ENCODE results near the gene CD46.
"Not testable (repeated sequence)": the region's sequence is repeated elsewhere in the genome, so short reads cannot be mapped to it uniquely, and the experiment has no call there.

CD46 gene

DNA sequence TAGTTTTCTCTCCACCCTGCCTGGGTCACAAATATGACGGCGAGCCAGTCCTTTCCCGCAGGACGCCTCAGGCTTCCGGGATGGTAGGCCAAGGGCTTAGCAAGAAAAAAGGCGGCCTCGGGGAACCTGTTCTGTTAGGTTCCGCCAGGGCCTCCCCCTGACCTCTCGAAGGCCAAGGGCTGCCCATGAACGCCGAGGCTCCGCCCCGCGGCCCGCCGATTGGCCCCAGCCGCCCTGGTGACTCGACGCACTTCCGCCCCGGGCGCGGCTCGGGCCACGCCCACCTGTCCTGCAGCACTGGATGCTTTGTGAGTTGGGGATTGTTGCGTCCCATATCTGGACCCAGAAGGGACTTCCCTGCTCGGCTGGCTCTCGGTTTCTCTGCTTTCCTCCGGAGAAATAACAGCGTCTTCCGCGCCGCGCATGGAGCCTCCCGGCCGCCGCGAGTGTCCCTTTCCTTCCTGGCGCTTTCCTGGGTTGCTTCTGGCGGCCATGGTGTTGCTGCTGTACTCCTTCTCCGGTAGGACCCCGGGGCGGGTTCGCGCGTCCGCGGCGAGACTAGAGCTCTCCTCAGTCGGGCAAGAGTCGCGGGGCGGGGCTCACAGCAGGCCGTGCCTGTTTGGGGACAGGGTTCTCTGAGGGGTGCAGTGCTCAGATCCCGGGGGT lies at the start of gene CD46:
CD46 (plus strand) TSS at position 265 of the 666 bp plus-strand sequence; CDS start at position 424, 159 bp downstream.
- DNase-seq: peak; percentile 90 to 93

DNA sequence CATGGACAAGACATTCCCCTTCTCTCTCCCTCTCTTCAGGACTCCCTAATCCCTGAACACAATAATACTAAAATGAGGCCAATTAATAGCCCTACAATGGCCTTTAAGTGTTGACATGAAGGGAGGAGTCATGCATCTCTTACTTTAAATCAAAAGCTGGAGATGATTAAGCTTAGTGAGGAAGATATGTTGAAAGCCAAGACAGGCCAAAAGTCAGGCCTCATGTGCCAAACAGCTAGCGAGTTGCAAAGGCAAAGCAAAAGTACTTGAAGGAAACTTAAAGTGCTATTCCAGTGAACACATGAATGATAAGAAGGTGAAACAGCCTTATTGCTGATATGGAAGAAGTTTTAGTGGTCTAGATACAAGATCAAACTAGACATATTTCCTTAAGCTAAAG lies 49.5 kb upstream of the CD46 start:
- DNase-seq: no peak

DNA sequence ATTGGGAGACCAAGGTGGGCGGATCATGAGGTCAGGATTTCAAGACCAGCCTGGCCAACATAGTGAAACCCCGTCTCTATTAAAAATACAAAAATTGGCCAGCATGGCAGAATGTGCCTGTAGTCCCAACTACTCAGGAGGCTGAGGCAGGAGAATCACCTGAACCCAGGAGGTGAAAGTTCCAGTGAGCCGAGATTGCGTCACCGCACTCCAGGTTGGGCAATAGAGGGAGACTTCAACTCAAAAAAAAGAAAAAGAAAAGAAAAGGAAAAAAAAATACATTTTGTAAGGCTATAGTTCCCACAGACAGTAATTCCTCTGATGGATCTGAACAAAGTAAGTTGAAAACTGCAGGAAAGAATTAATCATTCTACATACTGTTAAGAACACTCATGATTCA lies 48.1 kb upstream of the CD46 start:
- DNase-seq: no peak

DNA sequence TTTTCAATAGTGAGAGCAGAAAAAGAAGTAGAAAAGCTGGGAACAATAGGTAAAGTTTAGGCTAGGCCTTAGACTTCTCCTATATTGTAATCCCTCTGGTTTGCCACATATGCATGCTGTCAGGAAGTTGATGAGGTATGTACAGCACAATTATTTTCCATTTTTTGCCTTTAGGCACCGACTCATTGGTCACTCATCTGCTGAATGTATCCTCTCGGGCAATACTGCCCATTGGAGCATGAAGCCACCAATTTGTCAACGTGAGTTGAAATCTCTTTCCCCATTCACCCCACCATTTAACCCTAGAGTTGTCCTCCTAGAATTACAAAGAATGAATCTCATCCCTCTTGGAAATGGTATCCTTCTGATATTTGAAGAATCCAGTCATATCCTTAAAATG lies 43.9 kb upstream of the CD46 start:
- DNase-seq: not testable (repeated sequence)

DNA sequence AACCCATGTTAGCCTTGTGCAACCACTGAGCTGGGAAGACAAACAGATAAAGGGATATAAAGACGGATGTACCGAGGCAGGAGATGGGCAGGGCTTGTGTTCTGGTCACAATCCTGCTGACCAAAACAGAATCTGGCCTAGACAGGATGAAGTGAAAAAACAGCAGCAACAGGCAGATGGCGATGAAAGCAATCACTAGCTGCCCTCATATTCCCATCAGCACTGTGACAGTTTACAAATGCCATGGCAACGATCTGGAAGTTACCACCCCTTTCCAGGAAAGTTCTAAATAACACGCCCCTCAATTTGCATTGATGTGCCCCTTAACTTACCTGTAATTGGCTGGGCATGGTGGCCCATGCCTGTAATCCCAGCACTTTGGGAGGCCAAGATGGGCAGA lies 40.6 kb upstream of the CD46 start:
- no peak for DNase-seq

DNA sequence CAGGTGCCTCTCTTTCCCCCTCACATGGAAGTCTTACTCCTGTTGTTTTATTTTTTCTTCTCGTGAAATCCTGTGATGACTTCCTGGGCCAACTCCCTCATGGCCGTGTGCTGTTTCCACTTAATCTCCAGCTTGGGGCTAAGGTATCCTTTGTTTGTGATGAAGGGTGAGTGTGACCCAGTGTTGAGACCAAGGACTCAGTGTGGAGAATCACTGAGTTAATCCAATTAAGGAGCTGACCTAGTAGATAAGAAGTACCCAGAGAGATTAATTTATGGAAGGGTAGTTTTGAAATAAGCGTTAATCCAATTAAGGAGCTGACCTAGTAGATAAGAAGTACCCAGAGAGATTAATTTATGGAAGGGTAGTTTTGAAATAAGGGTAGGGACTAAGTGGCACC lies 39.2 kb upstream of the CD46 start:
- peak in 1 of 2 experiments; percentile 62 for DNase-seq

DNA sequence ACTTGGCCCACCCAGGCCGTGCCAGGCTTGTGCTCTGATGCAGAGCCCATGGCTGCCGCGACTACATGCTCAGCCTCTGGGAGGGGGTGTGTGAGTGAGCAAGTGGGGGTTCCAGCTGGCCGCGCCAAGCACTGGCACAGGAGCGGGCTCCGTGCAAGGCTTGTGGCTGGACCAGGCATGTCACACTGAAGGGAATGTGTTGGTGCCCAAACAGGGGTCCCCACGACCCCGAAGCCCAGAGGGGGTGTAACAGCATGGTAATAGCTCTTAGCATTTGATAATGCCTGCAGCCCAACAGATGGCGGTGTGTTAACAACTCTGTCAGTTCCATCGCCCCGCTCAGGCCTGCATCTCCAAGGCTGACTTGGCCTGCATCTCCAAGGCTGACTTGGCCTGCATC lies 38.3 kb upstream of the CD46 start:
- no peak for DNase-seq

DNA sequence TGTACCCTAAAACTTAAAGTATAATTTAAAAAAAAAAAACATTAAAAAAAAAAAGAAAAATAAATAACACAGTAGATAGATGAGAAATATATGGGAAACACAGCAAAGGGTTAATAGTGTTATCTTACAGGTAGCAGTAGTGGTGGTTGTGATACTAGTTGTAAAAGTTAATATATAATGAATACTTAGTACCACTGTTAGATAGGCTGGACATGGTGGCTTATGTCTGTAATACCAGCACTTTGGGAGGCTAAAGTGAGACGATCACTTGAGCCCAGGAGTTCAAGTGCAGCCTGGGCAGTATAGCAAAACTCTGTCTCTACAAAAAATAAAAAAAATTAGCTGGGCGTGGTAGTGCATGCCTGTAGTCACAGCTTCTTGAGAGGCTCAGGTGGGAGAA lies 32.6 kb upstream of the CD46 start:
- no peak for DNase-seq

DNA sequence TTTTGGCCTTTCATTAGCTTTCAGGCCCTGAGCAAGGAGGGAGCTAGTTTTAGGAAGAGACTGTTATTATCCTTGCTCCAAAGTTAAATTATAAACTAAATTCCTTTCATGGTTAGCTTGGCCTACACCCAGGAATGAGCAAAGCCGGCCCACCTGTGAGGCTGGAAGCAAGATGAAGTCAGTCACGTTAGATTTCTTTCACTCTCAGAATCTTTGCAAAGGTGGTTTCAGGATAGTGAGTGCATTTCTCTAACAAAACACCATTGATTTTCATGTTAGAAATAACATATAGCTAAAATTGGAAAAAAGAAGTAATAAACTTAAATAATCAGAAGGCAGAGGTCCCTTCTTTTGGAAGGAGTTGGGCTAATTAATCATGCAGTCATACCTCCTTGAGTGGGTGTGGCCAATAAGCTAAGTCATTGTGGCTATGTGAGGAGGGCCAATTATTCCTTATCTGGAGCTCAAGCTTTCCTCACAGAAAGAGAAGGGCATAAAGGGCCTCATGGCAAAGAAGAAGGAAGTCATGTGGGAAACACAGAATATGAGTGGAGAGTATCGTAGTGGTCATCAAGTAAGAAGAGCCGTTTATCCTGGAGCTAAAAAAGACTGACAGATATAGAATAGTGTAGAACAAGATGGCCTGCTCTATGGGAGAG lies 23.5 kb upstream of the CD46 start:
- DNase-seq: not testable (repeated sequence)

DNA sequence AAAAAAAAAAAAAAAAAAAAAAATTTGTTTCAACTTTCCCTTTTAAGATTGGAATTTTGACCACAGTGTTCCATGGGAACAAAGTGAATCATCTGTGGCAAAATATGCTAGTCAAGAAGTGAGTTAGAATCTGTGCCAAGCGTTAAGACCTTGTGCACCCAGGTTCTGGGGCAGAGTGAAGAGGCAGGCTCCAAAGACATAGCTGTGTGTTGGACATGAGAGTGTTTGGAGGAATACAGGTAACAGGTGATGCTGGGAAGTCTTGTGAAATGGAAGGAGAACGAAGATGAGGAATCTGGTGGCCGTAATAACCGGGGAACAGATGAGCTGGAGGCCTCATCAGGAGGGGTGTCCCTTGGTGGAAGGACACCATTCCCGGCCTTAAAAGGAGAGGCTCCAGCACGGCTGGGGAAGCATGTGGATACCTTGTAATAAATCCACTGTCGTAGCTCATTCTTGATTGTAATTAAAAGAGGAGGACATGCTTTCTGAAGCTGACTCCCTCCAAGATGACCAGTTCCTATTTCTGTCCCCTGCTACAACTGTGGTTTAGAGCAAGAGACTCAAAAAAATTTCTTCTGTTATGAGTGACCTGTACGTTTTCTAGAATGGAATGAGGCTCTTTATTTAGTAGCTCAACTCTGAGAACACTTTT lies 14.2 kb upstream of the CD46 start:
- DNase-seq: not testable (repeated sequence)

DNA sequence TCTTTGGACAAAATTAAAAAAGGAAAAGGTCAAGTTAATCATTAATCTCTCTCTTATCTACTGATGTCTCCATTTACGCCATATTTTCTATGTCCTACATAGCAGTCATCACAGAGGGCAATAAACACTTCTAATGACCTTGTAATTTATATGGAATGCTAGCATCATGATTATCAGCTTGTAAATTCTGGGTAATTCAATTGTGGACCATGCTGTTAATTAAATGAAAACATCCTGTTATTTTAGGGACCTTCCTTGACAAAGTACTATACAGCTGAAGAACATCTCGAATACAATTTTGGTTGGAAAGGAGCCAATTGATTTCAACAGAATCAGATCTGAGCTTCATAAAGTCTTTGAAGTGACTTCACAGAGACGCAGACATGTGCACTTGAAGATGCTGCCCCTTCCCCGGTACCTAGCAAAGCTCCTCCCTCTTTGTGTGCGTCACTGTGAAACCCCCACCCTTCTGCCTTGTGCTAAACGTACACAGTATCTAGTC lies 13.6 kb upstream of the CD46 start:
- DNase-seq: not testable (repeated sequence)

DNA sequence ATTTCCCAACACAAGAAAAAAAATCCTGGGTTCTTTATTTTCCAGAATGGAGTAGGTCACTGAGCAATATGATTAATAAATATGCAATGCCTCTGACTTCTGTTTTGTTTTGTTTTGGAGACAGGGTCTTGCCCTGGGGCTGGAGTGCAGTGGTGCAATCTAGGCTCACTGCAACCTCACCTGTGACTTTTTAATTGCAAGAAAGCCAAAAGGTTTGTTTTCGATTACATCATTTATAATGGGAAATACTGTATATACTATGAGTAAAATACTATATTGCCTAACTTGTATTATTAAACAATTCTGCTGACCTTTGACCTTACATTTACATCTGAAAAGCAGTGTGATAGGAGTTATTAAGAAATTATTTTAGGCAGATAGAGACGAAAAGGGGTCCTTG lies 11.6 kb upstream of the CD46 start:
- DNase-seq: no peak

DNA sequence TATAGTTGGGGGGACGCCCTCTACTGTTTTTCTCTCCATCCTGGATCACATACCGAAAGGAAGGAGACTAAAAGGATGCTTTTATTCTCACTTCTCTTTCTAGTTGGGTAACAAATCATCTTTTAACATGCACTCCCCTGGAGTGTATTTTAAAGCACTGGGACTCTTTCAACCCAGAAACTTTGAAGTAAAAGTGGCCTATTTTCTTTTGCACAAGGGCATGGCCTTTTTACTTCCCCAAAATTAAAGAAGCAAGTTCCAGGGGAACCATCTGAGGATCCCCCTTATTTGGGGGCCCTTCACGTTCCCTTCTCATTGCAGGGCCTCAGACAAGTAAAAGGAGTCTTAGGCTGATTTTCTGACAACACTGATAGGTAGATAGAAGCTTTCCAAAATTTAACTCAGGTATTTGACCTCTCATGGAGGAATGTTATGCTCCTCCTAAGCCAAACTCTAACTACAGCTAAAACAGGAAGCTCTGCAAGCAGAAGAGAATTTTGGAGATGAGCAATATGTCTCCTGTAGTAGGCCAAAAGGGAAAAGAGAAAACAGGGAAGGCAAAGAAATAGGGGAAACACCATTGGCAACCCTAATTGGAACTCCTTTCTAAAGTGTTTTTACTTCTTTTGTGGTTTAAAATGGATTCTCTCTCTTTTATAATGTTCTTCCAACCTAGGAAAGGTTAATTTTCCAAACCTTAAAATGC lies 8.9 kb upstream of the CD46 start:
- DNase-seq: no peak

DNA sequence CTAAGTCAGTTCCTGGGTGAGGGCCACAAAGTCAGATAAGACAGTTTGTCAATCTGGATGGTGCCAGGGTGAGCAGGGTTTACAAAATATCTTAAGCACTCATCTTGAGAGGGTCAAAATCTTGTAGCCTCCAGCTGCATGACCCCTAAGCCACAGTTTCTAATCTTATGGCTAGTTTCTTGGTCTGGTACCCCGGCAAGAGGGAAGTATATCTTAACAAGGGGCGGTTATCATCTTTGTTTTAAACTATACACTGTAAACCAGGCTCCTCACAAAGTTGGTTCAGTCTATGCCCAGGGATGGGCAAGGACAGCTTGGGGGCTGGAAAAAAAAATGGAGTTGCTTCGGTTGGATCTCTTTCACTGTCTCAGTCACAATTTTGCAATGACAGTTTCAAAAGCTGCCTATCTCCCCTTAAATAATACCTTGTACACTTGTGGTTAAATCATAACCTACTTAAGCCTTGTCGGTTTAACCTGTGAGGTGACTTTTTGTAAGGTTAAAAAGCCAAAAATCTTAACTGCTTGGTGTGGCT lies 7.8 kb upstream of the CD46 start:
- DNase-seq: no peak

DNA sequence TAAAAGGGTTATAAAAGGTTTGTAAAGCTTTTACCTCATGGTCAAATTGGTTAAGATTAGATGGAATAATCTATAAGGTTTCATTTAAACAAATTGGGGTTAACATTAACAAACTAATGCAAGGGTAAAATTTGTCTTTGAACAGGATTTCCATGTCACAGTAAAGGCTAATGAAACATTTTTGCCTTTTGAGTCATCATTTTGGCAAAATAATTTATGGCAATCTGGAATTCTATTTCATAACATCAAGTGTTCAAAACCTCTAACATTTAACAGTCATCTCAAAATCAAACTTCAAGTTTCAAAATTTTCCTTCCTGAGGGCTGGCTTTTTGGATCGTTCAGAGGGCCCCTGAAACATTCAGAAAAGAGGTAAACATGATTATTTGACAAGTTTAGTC lies 6.6 kb upstream of the CD46 start:
- no peak for DNase-seq

DNA sequence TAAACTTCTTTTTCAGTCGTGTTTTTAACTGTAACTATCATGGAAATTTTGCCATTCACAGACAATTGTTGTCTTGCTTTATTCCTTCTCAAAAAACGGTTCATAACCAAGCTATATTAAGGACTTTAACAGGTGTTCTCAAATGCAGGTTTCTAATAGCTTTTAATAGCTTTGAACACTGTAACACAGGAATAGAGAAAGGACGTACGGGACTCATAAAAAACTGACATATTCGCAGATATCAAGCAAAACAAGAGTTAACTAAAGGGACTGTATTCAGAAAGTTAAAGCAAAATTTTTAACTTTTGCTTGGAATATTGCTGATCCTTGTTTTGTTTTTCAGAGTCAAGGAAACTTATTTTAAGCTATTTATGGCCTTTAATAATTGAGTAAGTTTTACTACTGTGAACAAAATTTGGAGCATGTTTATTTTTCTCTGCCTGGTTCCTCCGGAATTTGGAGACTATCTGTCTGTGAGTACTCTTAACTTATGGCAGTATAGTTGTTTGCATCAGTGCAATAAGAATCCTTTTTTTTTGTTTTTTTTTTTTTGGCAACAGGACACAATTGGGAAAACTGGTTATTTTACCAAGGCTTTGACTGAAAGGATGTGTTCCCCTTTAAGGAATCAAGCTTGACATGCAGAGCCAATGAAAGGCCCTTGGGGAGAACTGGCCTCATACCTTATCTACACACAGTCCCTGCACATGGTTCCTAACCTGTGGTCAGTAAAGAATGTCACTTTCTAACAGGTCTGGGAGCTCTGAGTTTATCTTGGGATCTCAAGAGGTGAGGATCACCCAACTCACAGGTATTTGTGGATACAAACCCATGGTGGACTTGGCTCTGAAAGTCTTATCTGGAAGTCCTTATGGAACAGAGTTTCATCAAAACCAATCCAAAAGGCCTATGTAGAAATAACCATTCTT lies 5.8 kb upstream of the CD46 start:
- no peak for DNase-seq

DNA sequence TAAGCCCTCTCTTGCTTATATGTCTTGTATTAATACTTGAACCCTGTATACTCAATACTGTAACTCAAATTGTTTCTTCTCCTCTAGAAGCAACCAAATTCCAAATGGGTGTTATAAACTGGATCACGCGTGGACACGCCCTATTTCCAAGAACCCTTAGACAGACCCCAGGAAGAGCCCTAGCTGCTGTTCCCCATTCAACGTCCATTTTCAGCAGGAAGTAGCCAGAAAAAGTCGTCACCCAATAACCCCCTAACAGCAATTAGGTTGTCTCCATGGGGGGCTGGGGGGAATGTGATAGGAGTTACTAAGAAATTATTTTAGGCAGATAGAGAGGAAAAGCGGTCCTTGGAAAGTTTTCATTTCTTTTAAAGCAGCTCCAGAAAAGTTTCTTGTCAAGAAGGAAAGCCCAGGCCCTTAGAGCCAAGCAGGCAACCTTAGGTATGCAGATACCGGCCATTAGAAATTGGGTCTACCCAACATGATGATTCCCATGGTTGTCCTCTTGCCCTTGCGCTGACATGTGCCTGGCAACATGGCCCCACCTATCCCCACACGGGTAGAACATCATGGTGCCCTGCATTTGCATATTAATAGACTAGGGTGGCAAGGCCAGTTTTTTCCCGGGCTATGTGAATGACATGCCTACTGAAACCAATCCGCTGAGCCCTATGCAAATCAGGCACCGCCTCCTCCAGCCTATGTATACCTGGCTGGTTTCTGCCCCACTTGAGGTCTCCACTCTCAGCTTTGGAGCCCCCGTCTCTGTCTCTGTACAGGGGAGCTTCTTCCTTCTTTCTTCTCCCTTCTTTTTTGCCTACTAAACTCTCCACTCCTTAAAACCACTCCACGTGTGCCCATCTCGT lies 4.0 kb upstream of the CD46 start:
- no peak for DNase-seq

DNA sequence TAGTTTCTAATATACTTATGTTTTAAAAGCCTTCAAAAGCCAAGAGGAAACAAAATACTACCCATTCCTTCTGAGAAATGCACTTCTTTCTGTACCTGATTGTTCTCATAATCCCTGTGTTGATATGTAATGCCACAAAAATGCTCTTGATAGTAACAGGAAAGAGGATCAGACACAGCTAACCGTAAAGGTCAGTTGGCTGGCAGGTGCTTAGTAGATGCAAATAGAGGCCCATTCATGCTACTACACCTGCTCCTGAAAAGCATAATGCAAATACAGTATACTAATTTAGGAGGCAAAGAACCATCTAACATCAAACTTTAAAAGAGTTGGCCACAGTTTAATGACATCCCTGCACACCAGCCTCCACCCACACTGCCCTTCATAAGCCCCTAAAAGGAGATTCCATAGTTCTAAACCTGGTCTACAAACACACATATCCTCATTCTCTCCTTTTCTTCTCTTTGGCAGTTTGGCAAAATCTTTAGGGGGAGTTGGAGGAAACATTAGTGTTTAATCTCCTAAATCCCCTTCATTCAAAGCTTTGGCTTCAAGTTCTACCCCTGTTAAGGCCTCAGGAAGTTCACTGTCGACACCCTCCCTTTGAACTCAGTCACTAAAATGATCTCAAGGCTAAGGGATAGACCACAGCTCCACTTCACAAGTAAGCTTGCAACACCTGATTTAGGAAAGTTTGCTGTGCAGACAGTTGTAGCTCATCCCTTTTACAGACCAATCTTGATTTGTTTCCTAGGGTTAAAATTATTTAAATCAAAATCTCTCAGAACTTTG lies 2.9 kb upstream of the CD46 start:
- no peak for DNase-seq

DNA sequence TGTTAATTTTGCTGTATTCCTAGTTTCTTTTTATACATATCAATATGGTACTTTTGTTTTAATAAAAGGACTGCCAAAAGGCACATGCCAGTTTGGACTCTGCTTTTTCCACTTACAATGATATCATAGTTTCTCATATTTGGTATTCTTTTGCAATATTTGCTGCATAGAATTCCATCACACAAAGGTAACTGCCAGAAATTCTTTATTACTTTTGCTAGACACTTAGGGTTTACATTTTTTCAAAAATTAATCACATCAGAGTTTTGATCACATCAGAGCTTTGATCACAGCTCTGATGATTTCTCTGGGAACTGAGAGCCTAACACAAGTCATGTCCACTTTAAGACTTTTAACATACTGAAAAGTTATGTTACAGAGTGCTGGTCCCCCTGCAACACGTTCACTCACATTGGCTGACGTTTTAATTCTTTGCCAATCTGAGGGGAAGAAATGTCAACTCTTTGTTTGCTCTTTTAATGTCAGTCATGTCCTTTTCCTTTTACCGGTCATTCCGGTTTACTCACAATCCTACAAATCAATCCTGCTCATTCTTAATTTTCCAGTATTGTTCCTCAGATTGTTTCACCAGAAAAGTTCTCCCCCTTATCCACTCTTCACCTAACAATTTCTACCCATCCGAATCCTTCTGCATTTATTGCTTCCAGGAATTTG lies 1.1 kb upstream of the CD46 start:
- peak in 1 of 2 experiments; percentile 1 for DNase-seq

DNA sequence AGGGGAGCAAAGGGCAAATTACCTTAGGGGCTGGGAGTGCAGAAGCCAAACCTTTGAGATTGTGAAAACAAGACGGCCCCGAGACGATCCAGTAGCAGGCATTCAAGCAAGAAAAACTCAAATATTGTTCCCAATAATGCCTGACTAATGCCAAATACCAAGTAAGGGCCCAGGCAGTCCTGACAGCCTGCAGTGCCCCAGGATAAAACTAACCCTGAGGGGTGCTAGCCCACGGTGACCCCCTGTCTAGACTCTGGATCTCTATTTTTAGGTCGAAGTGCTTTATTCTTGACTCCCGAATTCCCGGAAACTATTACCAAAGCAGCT lies 428 bp upstream of the CD46 start:
- DNase-seq: not testable (repeated sequence)
